HL-60 (cell line): ENCODE data around the gene ITGB2.
"Not testable (repeated sequence)": the region's sequence is repeated elsewhere in the genome, so short reads cannot be mapped to it uniquely, and the experiment has no call there.

Source experiments
- DNase-seq, 2 experiments: peaks; one replicate each; pipeline ENCODE4 v3.0.0-alpha.2; 2010 to 2020; ENCODE audit warnings: low read depth in 1 of 2, low spot score in 1 of 2
- H3K27ac ChIP-seq: fragments of 250-450 bp; sonication (Bioruptor Pico); replicated peaks from 2 replicates; pipeline ENCODE4 v1.5.1; 2020; ENCODE audit warnings: mild to moderate bottlenecking, moderate library complexity
- H3K27me3 ChIP-seq: fragments of 250-450 bp; sonication (Bioruptor Pico); 2 replicates; pipeline ENCODE4 v1.5.1; 2021; ENCODE audit warnings: mild to moderate bottlenecking, moderate library complexity; ENCODE audit not compliant: insufficient read depth, poor library complexity, severe bottlenecking
- H3K4me3 ChIP-seq: replicated peaks from 2 replicates; pipeline ENCODE4 v1.5.1; 2011; ENCODE audit warnings: mild to moderate bottlenecking, control low read depth, low read length; ENCODE audit not compliant: insufficient read depth
- CTCF ChIP-seq: IDR thresholded peaks from one replicate; pipeline ENCODE4 v1.5.1; 2011; ENCODE audit warnings: low read length, control low read depth, inconsistent platforms; ENCODE audit not compliant: insufficient read depth
- GABPA ChIP-seq: IDR thresholded peaks from 2 replicates; pipeline ENCODE4 v1.6.1; 2012; ENCODE audit warnings: low read depth
- POLR2AphosphoS5 ChIP-seq: IDR thresholded peaks from 2 replicates; pipeline ENCODE4 v1.6.1; 2012; ENCODE audit warnings: low read depth
- REST ChIP-seq: IDR thresholded peaks from 2 replicates; pipeline ENCODE4 v1.6.1; 2012; ENCODE audit warnings: low read depth; ENCODE audit not compliant: insufficient replicate concordance
- SPI1 ChIP-seq: IDR thresholded peaks from 2 replicates; pipeline ENCODE4 v1.6.1; 2012; ENCODE audit warnings: low read depth, mild to moderate bottlenecking, borderline replicate concordance

The ITGB2 gene

GRCh38 chr21:44881198-44881872 lies 39.4 kb downstream of the ITGB2 start:
- Histone ChIP-seq H3K27me3 (no peaks in the 10 kb centered on the region), H3K4me3 (no peak overlapping the region), H3K27ac (peak overlapping the region; percentile 79)
- no peak for DNase-seq
- no peak for TF ChIP-seq CTCF
- peak; percentile 7 for TF ChIP-seq REST

GRCh38 chr21:44880405-44881197 lies 40.1 kb downstream of the ITGB2 start:
- H3K4me3 ChIP-seq: no peak overlapping the region
- TF ChIP-seq REST: peak; percentile 9
- TF ChIP-seq CTCF: no peak
- peak; percentile 100 for TF ChIP-seq SPI1
- peak; percentile 26; the same call in 1 of the 2 replicates for TF ChIP-seq GABPA
- peak; percentile 68; the same call in 1 of the 2 replicates for TF ChIP-seq POLR2AphosphoS5
- peak overlapping the region; percentile 79 for H3K27ac ChIP-seq
- no peaks in the 10 kb centered on the region for H3K27me3 ChIP-seq
- peak; percentile 84 to 86 for DNase-seq

GRCh38 chr21:44879238-44879637 lies 41.5 kb downstream of the ITGB2 start:
- H3K27me3 ChIP-seq, H3K4me3 ChIP-seq, DNase-seq: not testable (repeated sequence)
- peak overlapping the region; percentile 79 for H3K27ac ChIP-seq

- DNase-seq: peak; percentile 79 to 88
- Histone ChIP-seq H3K4me3 (no peak overlapping the region), H3K27me3 (no peaks in the 10 kb centered on the region), H3K27ac (peak overlapping the region; percentile 79)
- TF ChIP-seq POLR2AphosphoS5: 0 out of 2 replicates have a peak, but pooled peaks have one; percentile 34
- no peak for TF ChIP-seq REST
- TF ChIP-seq SPI1: peak; percentile 94
These were observed 42.4 kb downstream of the ITGB2 start for GRCh38 chr21:44878053-44878982.
